ENCODE results near the gene ORM2. TPM values are rescaled to one million over a fixed set of nuclear protein-coding genes. Genes with fewer than 3 reads are reported as not detected.
"Not testable (repeated sequence)": the region's sequence is repeated elsewhere in the genome, so short reads cannot be mapped to it uniquely, and the experiment has no call there.

Gene ORM2
- total RNA-seq, 1 experiment from 2014 or later = not detected

DNA sequence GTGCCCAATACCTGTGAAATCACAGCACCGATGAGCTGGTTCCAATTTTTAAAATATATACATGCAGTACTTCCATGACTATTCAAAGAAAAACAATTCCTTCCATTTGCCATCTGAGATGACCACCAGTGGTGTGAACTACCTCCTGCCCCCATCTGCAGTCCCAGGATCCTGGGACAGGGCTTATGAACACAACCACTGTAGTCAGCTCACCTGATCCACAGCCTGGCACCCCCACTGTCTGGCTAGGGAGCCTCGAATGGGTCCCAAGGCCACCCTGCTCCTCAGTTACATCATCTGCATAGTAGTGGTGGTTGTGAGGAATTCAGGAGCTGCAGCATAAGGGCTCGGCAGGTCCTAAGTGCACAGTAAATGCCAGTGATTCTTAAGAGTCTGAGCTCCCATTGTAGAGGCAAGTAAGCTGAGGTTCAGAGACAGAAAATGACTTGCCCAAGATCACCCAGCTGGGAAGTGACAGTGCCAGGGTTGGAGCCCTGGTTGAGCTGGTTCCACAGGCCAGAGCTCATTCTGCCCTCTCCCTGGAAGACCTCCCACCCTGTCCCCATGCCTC is 3.9 kb upstream of the ORM2 start:
- DNase-seq (ENCODE audit: low spot score); in situ Hi-C loops (cut with HindIII; ENCODE audit: low sequenced_read_pairs): not testable (repeated sequence)

DNA sequence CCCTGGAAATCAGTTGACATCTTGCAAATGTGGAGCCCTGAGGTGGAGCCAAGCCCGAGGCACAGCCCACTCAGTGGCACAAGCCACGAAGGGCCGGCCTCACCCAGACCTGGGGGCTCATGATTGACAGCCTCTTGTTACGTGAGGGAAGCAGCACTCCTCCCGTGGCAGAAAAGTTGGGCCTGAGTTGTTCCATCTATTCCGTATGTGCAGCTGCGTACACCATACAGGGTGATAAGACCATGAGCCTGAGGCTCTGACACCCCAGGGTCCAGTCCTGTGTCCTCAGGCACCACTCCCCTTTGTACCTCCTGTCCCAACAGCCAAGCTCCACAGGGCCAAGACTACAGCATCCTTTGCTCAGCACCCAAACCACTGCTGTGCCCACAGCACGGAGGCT is 1.9 kb upstream of the ORM2 start:
- DNase-seq (ENCODE audit: low spot score) = no peak
- in situ Hi-C loops (cut with HindIII; ENCODE audit: low sequenced_read_pairs) = no loop called here

DNA sequence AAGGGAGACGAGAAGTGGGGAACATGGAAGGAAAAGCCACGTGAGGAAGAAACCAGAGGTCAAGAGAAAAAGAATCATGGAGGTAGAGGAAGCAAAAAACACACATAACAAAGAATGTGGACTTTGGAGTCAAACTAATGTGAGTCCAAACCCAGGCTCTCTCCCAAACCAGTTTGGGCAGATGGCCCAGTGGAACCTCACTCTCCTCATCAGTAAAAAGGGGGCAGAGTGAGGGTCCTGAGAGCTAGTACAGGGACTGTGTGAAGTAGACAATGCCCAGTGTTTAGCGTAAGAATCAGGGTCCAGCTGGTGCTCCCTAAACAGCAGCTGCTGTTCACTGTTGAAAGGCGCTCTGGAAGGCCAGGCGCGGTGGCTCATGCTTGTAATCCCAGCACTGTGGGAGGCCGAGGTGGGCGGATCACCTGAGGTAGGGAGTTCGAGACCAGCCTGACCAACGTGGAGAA is 1.3 kb upstream of the ORM2 start:
- DNase-seq (ENCODE audit: low spot score); in situ Hi-C loops (cut with HindIII; ENCODE audit: low sequenced_read_pairs): not testable (repeated sequence)

DNA sequence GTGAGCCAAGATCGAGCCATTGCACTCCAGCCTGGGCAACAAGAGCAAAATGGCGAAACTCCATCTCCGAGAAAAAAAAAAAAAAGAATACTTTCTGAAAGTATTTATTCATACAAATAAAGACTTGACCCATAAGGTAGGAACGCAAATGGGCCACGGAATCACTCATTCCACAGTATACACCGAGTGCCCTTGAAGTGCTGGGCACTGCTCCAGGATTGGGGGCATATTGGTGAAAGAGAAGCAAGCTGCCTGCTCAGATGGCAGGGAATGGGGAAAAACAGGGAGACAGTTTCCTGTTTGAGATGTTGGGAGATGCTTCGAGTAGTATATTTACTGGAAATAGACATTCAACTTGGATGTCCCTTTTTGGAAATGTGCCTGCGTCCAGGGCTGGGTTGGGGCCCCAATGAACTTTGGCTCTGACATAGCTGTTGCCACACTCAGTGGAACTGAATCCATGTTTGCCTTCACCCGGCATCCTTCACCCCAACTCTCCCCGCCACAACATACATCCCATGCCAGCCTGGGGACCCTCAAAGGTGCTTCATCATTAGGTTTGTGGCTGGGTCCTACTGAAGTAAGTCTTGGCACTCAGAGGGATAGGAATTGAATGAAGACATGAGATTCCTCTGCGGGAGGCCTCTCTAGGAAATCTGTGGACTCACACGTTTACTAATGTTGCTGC is 588 bp upstream of the ORM2 start:
- in situ Hi-C loops (cut with HindIII; ENCODE audit: low sequenced_read_pairs); DNase-seq (ENCODE audit: low spot score): not testable (repeated sequence)

DNA sequence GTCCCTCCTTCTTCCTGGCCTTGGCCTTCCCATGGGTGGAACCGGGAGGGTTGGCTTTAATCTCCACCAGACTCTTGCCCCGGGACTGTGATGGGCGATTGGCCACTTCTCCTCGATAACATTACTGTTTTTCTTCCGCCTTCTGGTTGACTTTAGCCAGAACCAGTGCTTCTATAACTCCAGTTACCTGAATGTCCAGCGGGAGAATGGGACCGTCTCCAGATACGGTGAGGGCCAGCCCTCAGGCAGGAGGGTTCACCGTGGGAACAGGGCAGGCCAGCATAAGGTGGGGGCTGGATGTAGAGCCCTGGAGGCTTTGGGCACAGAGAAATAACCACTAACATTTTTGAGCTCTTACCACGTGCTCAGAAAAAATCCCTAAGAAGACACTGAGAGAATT is 967 bp downstream of the ORM2 start:
- in situ Hi-C loops (cut with HindIII; ENCODE audit: low sequenced_read_pairs) = no loop called here
- DNase-seq (ENCODE audit: low spot score) = no peak

DNA sequence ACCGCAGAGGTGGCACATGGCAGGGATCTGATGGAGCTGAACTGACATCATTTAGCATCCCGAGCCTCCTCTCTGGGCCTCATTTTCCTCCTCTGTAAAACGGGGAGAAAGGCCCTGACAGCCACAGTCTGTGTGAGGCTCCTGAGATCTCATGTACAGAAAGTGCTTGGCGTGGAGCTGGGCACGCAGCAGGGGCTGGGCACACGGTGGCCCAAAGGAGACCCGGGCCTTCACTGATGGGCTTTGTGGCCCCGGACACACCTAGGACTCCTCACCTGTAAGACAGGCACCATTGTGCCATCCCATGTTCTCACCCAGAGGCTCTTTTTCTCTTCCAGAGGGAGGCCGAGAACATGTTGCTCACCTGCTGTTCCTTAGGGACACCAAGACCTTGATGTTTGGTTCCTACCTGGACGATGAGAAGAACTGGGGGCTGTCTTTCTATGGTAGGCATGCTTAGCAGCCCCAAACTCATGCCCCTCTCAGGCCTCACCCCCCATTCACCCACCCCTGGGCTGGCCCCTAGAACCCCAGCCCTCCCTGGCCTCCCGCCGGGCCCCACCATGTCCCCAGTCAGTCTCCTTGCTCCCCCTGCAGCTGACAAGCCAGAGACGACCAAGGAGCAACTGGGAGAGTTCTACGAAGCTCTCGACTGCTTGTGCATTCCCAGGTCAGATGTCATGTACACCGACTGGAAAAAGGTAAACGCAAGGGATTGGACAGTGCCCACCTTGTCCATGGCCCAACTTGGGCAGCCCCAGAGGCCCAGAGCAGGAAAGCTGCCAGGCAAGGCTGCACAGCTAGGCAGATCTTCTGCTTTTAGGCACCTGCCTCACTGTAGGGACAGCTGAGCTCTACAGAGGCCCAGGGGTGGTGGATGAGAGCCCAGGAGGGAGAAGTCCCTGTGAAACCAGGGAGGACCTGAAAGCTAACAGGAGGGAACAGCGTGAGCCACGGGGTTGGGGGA is 1.8 kb downstream of the ORM2 start:
- in situ Hi-C loops (cut with HindIII; ENCODE audit: low sequenced_read_pairs); DNase-seq (ENCODE audit: low spot score): not testable (repeated sequence)

DNA sequence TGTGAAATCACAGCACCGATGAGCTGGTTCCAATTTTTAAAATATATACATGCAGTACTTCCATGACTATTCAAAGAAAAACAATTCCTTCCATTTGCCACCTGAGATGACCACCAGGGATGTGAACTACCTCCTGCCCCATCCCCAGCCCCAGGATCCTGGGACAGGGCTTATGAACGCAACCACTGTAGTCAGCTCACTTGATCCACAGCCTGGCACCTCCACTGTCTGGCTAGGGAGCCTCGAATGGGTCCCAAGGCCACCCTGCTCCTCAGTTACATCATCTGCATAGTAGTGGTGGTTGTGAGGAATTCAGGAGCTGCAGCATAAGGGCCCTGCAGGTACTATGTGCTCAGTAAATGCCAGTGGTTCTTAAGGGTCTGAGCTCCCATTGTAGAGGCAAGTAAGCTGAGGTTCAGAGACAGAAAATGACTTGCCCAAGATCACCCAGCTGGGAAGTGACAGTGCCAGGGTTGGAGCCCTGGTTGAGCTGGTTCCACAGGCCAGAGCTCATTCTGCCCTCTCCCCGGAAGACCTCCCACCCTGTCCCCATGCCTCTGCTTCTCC is 2.9 kb downstream of the ORM2 start:
- in situ Hi-C loops (cut with HindIII; ENCODE audit: low sequenced_read_pairs); DNase-seq (ENCODE audit: low spot score): not testable (repeated sequence)

DNA sequence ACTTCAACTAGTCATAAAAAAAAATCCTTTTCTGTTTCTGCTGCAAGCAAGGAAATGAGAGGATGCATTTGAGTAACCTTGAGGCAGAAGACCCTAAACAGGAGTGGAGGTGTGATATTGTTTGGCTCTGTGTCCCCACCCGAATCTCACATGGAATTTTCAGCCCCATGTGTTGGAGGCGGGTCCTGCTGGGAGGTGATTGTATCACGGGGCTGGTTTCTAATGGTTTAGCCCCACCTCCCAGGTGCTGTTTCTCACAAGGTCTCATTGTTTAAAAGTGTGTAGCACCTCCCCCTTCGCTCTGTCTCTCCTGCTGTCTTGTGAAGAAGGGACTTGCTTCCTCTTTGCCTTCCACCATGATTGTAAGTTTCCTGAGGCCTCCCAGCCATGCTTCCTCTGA is 4.0 kb downstream of the ORM2 start:
- in situ Hi-C loops (cut with HindIII; ENCODE audit: low sequenced_read_pairs); DNase-seq (ENCODE audit: low spot score): not testable (repeated sequence)

DNA sequence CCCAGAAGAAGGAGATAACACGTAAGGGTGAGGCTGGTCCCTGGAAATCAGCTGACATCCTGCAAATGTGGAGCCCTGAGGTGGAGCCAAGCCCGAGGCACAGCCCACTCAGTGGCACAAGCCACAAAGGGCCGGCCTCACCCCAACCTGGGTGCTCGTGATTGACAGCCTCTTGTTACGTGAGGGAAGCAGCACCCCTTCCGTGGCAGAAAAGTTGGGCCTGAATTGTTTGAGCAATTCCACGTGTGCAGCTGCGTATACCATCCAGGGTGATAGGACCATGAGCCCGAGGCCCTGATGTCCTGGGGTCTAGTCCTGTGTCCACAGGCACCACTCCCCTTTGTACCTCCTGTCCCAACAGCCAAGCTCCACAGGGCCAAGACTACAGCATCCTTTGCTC is 4.8 kb downstream of the ORM2 start:
- DNase-seq (ENCODE audit: low spot score) = no peak
- in situ Hi-C loops (cut with HindIII; ENCODE audit: low sequenced_read_pairs) = no loop called here

DNA sequence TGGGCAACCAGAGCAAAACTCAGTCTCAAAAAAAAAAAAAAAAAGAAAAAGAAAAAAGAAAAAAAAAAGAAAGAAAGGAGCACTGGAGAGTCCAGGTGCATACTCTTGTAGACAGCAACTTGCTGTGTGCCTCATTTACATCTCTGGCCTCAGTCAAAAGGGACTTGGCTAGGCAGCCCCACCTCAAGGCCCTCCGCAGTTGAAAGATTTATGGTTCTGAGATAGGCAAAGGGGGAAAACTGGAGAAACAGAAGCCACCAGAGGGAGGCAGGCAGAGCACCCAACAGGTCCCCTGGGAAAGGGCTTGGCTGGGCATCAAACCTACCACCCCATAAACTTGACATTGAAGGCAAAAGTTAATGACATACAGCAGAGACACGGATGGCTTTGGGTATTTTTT is 6.1 kb downstream of the ORM2 start:
- no peak for DNase-seq (ENCODE audit: low spot score)
- in situ Hi-C loops (cut with HindIII; ENCODE audit: low sequenced_read_pairs) = no loop called here

DNA sequence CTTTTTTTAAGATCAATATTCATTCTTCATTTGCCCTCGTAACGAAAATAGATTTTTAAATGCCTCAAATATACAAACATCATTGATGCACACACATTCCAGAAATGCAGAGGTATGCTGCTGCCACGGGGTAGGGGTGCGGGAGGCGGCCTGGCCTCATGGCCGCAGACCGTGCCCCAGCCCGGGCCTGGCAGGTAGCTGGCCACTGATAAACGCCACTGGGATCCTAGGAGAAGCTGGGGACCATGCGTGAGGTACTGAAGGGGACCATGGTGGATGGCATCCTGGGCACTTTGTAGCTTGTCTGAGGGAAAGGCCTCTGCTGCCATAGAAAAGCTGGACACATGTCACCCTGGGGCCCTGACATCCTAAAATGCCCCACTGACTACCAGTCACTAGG is 6.5 kb downstream of the ORM2 start:
- in situ Hi-C loops (cut with HindIII; ENCODE audit: low sequenced_read_pairs) = no loop called here
- no peak for DNase-seq (ENCODE audit: low spot score)

DNA sequence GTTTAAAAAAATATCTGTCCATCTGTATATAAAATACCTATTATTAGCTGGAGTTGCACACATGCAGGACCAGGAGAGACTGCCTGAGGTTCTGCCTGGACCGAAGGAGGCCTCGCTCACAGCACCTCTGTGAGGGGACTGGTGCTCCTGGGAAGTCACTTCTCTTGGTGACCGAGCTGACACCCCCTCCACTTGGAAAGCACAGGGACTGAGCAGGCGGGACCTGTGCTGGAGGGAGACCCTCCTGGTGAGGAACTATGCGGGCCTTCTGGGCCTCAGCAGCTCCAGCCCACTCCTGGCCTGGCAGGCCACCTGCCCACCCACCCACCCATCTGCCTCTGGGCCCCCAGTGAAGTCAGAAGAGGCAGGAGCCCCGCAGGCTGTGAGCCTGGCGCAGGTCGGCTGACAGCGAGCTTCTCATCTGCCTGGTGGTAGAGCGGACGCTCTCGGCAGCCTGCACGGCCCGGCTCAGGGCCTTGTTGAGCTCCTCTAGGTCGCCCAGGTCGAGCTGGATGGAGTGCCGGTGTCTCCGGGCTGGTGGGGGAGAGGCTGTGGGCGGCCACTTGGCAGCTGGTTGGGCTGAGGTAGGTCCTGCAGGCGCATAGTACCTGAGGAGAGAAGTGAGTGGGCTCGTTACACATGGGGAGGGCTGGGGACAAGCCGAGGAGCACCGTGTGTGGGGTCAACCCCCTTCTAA is 7.2 kb downstream of the ORM2 start:
- in situ Hi-C loops (cut with HindIII; ENCODE audit: low sequenced_read_pairs) = no loop called here
- DNase-seq (ENCODE audit: low spot score) = no peak

DNA sequence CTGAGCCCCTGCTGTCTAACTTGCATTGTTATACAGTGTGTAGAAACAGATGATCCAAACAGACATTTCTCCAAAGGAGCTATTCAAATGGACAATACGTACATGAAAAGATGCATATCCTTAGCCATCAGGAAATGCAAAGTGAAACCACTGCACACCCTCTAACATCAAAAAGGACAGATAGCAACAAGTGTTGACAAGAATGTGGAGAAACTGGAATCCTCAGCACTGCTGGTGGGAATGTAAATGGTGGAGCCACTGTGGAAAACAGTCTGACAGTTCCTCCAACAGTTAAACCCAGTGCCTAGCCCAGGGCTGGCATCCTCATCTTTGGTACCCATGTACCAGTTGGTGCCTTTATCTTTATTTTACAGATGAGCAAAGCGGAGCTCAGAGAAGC is 8.5 kb downstream of the ORM2 start:
- in situ Hi-C loops (cut with HindIII; ENCODE audit: low sequenced_read_pairs) = no loop called here
- no peak for DNase-seq (ENCODE audit: low spot score)

DNA sequence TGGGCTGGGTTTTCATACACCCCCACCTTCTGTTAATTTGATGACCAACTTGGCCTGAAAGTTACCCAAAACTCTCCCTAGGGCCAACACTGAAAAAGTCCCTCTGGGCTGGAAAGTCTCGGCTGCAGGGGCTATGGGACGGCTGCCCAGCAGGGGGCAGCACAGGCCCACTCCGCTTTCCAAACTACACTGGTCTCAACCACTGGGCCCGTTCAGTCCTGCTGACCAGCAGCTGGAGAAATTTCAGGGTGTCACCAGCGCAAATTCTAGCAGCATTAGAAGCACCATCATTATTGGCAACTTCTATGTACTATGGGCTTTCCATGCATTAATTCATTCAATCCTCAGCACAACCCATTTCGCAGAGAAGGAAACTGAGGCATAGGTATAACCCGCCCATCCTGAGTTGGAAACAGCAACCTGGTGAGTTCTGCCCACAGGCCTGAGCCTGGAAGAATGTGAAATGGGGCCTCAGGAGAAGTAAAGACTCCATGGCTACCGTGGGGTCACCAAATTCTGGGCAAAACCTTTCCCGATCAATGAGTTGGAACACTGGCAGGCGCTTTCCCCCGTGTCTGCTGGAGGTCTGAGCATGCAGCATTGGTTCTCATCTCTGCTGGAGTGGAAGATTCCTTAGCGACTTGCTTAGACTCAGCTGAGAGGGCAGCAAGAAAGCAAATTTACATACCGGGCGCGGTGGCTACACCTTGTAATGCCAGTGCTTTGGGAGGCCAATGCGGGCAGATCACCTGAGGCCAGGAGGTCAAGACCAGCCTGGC is 9.7 kb downstream of the ORM2 start:
- DNase-seq (ENCODE audit: low spot score) = peak; percentile 6

DNA sequence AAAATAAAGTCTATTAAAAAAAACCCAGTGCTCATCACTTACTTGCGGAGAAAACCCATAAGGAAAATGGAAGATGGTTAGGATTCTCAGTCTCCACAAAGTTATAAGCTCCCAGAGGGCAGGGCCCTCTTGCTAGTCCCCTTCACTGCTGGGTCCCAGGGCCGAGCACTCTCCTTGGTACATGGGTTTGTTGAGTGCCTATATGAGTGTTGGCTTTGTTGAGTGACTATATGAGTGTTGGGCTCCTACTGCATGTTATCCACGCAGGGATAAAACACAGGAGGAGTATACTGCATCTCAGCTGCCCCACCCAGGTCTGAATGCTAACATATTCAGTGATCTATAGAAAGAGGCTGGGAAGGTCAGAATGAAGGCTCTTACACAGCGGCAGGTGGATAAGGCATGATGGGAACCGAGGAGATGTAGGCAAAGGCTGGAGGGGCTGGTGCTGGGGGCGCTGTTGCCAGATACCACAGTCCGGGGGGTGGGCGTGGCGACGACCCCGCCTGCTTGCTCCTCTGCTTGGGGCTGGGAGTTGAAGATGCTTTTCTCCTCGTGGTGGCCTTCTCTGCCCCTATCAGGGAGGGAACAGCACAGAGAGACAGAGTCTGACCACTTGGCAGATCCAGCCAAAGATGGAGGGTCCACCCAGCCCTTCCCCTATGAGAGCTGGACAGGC is 11.6 kb downstream of the ORM2 start:
- in situ Hi-C loops (cut with HindIII; ENCODE audit: low sequenced_read_pairs) = no loop called here

More for the DNA sequence above, 9.7 kb downstream of the ORM2 start:
- in situ Hi-C loops (cut with HindIII; ENCODE audit: low sequenced_read_pairs) = no loop called here

DNA sequence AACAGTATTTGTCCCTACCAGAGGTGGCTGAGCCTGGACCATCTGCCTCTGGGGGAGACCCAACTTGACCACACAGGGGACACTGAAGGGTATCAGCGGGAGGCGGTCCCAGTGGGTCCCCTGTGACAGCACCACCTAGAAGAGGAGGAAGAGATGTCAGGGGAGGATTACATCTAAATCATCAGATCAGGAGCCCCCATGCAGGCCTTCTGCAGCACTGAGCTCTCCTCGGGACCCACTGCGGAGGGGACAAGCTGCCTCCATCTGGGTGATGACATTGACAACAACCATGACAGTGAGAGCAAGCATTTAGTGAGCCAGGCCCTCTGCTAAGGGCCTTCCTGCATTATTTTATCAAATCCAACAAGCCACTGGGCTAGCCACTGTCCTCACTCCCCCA is 12.3 kb downstream of the ORM2 start:
- DNase-seq (ENCODE audit: low spot score) = no peak
- in situ Hi-C loops (cut with HindIII; ENCODE audit: low sequenced_read_pairs) = no loop called here

More for the DNA sequence above, 11.6 kb downstream of the ORM2 start:
- no peak for DNase-seq (ENCODE audit: low spot score)

DNA sequence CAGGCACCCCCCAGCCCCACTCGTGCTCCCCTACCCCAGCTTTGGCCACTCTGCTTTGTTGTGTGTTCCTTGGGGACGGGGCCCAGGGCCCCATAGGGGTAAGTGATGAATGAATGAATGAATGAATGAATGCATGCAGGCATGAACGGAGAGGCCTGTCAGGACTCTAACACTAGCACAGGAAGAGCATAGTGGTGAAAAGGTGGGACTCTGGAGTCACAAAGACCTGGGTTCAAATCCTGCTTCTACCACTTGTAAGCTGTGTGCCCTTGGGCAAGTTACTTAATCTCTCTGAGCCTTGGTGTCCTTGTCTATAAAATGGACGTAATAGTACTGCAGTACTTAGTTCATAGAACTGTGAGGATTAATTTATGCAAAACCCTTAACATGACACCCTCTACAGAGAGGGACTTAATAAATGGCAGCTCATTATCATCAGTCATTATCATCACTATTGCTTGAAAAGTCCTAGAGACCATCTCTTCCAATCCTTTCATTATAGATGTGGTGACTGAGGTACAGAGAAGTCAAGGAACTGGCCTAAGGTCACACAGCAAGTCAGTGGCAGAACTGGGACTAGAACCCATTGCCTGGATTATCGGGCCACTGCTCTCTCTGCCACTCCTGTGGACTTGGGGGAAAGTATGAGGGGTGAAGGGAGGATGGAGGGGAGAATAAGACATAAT is 13.2 kb downstream of the ORM2 start:
- no peak for DNase-seq (ENCODE audit: low spot score)
- in situ Hi-C loops (cut with HindIII; ENCODE audit: low sequenced_read_pairs) = no loop called here

All from G401 (cell line).